C1 segment of cervical spinal cord (tissue), 14 donors: ENCODE measurements around the gene STX1A.
A peak's percentile ranks its signal among the peaks of the same experiment; 100 is the strongest.
"Not testable (repeated sequence)": the region's sequence is repeated elsewhere in the genome, so short reads cannot be mapped to it uniquely, and the experiment has no call there.

Source experiments
- DNase-seq, 14 donors: peaks; one replicate each; lab custom pipeline; 2025; lab: John Stamatoyannopoulos, UW

STX1A gene

DNA sequence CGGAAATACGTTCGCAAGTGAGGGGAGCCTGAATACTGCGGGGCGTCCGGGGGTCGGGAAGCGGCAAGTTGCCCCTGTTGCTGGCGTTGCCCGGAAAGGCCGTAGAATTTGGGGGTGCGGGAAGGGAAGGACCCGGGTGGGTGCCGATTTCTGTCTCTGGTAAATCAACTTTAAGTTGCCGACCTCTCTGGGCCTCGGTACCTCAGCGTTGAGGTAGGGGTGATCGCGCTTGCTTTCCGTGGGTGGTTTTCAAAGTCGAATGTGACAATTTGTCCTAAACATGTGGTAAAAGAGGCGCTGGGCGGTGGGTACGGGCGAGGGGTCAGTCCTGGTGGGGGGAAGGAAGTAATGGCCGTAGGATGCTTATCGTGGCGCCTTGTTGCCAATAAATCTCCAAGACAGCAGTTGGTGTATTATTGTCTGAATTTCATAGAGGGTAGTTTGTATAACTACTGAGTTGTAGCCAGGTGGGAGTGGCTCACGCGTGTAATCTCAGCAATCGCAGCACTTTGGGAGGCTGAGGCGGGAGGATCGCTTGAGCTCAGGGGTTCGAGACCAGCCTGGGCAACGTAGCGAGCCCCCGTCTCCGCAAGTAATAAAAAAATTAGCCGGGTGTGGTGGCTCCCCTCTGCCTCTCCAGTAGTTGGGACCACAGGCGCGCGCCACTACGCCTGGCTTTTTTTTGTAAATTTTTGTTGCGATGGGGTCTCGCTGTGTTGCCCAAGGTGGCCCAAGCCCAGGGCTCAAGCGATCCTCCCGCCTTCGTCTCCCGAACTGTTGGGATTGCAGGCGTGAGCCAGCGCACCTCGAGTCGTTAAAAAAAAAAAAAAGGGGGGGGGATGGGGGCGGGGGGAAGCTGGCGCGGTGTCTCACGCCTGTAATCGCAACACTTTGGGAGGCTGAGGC is 35.4 kb downstream of the STX1A start:
- DNase-seq = no peak

DNA sequence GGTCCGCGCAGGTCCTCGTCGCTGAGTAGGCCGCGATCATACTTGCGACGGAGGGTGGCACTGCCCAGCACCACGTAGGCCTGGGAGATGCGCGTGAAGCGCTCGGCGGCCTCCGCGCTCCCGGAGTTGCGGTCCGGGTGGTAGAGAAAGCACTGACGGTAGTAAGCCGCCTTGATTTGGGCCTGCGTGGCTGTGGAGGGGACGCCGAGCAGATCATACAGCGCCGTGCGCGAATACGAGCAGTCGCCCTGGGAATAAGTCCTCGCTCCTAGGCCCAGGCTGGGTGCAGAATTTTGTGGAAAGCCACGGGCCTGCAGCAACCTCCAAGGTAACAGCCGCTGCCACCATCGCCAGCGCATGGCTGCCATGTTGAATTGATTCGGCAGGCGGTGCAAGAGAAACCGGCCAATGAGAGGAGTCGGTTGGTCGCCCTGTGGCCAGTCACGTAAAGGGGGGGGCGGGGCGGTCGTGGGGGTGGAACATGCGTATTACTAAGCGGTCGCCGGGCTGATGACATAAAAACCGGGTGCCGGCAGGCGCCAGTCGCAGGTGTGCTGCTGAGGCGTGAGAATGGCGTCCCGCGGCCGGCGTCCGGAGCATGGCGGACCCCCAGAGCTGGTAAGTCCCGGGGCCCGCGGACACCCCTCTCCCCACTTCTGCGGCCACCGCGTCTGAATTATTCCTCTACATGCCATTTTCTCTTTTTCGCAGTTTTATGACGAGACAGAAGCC is 36.2 kb downstream of the STX1A start, which contains the start of the genes BUD23 and DNAJC30:
Gene BUD23 (plus strand): TSS at position 542 of the 732 bp plus-strand sequence. CDS start 29 bp downstream, at position 571.
Gene DNAJC30 (minus strand): TSS at position 398 of the 732 bp plus-strand sequence. CDS start 30 bp downstream, at position 368.
- DNase-seq = peak; percentile 65 to 96 (median 92)

- no peak for DNase-seq
These were observed 36.8 kb downstream of the STX1A start for GRCh38 chr7:73682745-73683055.

DNA sequence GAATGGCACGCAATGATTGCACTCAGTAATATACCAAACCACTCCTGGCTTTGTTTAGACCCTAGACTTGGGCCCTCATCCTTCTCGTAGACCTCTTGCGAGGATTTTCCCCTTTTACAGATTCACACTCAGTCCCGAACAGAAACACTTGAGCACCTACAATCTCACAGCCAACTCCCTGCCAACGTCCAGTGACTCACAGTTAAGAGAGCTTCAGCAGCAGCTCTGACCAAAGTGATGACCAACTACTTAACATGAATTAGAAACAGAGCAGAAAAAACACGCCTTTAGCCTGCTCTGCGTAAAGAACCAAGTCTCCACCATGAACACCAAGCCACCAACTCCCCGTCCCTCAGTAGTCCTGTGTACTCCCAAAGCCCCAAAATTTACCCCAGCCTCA is 38.4 kb downstream of the STX1A start:
- no peak for DNase-seq

DNA sequence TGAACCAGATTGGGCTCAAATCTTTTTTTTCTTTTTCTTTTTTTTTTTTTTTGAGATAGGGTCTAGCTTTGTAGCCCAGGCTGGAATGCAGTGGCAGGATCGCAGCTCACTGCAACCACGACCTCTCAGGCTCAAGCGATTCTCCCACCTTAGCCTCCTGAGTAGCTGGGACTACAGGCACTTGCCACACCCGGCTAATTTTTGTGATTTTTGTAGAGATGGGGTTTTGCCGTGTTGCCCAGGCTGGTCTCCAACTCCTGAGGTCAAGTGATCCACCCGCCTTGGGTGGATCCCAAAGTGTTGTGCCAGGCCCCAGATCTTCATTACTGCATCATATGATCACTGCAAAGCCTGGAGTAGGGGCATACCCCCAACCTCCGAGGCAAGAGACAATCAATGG is 39.0 kb downstream of the STX1A start:
- DNase-seq = no peak

DNA sequence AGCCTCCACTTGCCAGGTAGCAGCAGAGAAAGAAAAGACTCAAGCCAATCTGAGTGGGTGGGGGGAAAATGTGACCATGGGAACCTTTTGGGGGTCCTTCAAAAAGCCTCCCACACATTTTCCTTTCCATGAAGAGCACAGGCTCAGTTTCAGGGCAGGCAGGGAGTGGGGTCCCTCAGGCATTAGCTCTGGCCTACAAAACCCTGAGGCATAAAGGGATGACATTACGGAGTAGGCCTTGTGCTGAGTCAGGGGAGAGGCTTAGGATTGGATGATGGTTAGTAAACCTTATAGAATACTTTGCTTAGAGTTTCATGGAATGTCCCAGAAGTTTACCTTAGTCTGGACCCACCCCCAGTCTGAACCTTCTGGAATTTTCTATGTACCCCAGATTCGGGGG is 39.8 kb downstream of the STX1A start:
- no peak for DNase-seq

GRCh38 chr7:73678862-73679261 is 40.6 kb downstream of the STX1A start:
- no peak for DNase-seq

- not testable (repeated sequence) for DNase-seq
These were observed 43.4 kb downstream of the STX1A start for GRCh38 chr7:73676062-73676461.

DNA sequence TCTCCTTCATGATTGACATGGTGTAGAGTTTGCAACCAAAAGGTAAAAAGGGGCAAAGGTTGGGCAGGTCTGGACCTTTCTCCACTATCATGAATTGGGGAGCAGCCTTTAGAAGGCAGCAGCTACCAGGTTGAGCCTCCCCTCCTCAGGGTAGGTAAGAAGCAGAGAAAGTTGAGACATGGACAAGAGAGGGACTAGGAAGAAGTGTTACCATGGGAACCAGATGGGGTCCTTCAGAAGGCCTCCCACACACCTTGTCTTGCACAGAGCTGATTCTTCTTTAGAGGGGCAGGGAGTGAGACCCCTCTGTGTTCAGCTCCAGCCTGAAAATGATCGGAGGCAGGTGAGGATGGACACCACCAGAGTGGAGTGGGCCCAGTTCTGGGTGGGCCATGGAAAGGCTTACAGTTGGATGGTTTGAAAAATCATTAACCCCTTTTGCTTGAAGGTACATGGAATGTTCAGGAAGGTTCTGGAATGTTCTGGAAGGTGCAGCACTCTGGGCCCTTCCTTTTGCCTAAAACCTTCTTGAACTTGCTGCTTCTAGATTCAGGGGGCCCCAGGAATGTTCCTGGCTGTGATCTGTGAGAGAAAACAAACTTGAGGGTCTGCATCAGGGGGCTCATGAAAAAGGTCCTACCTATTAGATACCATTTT is 44.9 kb downstream of the STX1A start:
- no peak for DNase-seq

DNA sequence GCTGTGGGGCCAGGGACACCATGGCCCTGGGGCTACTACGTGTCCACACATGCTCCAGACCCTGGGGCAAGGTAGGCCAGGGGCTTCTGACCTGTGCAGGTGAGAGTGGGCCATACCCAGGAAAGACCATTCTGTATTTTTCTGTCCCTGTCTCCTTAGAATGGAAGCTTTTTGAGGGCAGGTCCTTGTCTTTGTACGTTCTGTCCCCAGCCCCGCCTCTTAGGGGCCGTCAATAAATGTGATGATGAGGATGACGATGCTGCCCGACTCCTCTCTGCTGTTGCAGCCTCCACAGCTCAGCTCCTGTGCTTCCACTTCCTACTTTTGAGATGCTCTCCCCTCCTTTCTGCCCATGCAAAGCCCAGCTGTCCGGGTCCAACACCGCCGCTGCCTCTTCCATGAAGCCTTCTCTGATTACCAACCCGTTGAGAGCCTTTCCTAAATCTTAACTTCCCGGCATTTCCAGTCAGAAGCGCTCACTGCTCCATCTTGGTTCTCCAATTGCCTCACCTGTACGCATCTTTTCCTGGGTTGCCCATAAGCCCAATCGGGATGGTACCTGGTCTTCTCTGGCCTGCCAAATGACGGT is 47.5 kb downstream of the STX1A start:
- DNase-seq = no peak

DNA sequence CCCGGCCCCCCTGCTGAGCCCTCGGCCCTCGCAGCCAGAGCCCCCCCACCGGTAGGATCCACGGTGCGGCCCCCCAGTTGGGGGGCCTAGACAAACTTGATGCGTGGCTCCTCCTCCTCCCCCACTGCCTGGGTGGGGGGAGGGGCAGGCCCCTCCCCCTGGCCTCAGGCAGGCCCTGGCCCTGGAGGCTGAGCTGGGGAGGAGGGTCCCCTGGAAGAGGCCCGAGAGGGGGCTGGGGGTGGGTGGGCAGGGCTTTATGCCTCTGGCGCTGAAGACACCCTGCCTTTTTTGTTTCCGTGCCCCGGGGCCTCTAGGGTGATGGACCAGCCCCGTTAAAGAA is 48.2 kb downstream of the STX1A start:
- DNase-seq = no peak

GRCh38 chr7:73669858-73670385 is 49.5 kb downstream of the STX1A start:
- DNase-seq = no peak

DNA sequence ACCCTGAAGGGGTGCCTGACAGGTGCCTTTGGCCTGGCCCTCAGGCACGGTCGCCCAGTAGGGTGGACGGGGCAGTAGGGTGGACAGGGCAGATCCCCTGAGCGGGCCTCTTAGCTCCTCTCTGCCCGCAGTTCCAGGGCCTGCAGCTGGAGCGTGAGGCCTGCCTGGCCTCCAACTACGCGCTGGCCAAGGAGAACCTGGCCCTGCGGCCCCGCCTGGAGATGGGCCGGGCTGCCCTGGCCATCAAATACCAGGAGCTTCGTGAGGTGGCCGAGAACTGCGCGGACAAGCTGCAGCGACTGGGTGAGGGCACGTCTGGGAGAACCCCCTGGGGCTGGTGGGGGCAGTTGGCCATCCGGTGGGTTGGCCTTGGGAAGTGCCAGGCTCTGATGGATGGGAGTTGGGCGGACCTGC is 50.2 kb downstream of the STX1A start:
- no peak for DNase-seq

DNA sequence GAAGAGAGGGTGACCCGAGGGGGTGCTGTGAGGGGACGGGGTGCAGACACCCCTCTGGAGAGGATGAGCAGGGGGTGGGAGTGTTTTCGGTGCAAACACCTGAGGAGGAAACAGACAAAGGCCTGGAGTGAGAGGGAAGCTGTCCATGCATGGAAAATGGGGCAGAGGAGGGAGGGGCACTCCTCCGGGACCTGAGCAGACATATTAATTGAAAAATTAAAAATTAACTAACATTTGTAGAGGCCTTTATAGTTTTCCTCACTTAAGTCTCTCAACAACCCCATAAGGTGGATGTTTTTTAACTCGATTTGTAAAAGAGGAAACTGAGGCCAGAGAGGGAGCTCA is 50.6 kb downstream of the STX1A start:
- DNase-seq = no peak

DNA sequence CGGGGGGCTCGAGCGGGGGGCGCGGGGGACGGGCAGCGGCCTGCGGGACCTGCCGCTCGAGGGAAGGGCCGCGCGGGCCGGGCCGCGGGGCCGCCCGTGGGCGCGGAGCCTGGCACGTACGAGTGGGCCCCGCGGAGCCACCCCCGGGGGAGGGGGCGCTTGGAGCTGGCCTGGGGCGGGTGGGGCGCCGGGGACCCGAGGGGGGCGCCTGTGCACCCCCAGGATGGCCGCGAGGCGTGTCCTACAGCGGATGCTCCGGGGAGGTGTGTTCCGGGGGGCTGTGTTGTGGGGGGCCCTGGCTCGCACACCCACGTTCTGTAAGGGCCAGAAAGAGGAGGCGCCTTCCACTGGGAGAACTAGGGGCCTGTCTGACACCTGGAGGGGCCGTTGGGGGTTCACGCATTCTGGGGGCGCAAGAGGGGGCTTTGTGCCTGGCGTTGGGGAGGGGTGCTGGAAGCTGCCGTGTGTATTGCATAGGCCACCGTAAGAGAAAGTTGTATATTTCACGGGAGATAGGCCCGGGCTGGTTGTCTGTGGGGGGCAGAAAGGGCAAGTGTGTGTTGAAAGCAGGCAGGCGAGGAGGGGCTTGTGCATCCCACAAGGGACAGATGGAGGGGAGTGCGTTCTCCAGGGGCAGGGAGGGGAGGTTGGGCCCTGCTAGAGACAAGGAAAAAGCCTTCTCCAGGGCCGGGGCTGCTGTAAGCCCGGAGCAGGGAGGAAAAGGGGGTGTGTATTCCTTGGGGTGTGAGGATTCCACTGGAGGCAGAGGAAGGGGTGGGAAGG is 51.2 kb downstream of the STX1A start:
- peak in 2 of 14 donors; percentile 26 to 31 for DNase-seq

- peak; percentile 27 to 90 (median 65) for DNase-seq
These were observed 51.9 kb downstream of the STX1A start, which contains the start of gene VPS37D for GRCh38 chr7:73667344-73668102. VPS37D (plus strand) TSS chr7:73667831; CDS start chr7:73667959, 128 bp downstream.

GRCh38 chr7:73663033-73663432 is 56.4 kb downstream of the STX1A start:
- no peak for DNase-seq

DNA sequence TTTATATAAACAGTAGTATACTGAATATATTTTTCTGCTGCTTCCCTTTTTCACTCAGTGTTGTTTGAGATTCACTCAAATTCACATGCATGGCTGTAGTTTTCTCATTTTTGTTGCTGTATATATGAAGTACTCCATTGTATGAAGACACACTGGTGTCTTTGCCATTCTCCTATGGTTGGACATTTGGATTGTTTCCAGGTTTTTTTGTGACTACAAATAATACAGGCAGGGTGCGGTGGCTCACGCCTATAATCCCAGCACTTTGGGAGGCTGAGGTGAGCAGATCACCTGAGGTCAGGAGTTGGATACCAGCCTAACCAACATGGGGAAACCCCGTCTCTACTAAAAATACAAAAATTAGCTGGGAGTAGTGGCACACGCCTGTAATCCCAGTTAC is 58.9 kb downstream of the STX1A start:
- DNase-seq = not testable (repeated sequence)

DNA sequence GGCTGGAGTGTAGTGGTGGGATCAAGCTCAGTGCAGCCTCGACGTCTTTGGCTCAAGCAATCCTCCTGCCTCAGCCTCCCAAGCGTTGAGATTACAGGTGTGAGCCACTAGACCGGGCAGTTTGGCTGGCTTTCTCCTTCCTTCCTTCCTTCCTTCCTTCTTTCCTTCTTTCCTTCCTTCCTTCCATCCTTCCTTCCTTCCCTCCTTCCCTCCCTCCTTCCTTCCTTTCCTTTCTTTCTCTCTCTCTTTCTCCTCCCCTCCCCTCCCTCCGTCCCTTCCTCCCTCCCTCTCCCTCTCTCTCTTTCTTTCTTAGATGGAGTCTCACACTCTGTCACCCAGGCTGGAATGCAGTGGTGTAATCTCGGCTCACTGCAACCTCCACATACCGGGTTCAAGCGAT is 59.5 kb downstream of the STX1A start:
- DNase-seq = no peak

- not testable (repeated sequence) for DNase-seq
These were observed 64.2 kb downstream of the STX1A start for GRCh38 chr7:73655309-73655708.
